NCI-H2171 treated with DMSO at 0.1 percent for 48 hours (cell line): ENCODE results near the gene FHL1.
"Not testable (repeated sequence)": the region's sequence is repeated elsewhere in the genome, so short reads cannot be mapped to it uniquely, and the experiment has no call there.

ENCODE experiments used
- DNase-seq: peaks from one replicate; lab custom pipeline; 2025; lab: John Stamatoyannopoulos, UW

Gene FHL1

DNA sequence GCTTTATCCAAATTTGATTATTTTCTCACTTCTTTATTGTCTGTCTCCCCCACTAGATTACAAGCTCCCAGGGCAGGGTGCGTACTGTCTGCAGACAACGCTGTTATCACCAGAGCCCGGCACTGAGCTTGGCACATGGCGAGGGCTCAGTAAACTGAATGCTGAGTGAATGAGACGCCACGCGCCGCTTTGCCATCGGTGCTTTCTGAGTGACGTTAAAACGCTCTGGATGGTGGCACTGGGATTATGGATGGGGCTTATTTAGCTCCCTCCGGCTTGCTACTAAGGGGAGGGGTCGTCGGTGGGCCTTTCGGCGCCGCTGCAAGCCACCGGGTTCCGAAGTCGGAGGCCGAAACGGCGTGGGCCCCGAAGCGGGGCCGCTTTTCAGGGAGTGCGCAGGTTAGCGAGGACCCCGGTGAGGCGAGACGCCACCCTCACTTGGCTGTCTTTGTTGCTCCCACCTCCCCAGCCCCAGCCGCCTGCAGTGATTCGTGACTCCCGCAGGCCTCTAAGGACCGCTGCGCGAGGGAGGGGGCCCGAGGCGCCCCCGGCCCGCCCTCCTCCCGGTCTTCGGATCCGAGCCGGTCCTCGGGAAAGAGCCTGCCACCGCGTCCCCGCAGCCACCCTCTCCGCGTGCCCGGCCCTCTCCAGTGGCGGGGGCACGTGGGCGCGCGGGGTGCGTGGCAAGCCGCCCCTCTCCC lies 569 bp upstream of the FHL1 start:
- DNase-seq, result peak; percentile 29

DNA sequence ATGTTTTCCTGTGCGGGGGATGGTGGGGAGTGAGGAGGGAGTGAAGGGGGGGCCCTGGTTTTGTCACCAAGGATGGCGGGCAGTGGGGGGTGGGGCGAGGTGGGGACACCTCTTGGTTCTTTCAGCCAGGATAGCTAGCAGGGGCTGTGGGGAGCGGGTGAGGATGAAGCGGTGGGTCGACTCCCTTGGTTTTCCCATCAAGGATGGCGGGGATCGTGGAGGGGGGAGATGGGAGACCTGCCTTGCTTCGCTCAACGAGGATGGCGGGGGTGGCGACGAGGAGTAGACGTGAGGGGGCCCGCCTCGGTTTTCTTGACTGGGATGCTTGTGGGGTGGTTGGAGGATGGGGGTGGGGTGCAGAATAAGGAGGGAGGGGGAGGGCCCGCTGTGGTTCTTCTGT lies 643 bp downstream of the FHL1 start:
- DNase-seq, result no peak

GRCh38 chrX:136148391-136148790 lies 1.1 kb downstream of the FHL1 start:
- no peak for DNase-seq

- no peak for DNase-seq
These were observed 7.7 kb downstream of the FHL1 start for GRCh38 chrX:136154998-136155397.

DNA sequence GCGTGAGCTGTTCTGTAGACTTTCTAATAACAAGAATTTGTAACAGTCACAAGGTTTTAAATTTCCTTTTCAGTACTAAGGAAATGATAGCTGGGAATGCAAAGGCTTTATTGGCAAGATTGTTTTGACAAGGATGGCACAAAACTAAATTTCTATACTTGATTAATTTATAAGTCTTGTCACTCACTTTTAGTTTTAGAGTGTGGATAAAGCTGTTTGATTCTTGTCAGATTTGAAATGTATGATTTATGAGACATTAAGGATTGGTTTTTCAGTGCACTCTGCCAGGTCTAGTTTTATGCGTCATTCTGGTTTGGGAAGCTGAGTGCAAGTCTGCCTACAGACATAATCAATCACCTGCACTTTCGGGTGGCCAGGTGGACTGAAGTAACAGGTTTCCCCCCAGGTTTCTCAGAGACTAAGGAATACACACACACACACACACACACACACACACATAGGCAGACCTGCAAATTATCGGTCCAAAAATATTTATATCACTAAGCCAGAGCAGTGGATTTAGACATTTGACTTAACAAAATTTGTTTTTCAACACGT lies 9.3 kb downstream of the FHL1 start:
- no peak for DNase-seq

DNA sequence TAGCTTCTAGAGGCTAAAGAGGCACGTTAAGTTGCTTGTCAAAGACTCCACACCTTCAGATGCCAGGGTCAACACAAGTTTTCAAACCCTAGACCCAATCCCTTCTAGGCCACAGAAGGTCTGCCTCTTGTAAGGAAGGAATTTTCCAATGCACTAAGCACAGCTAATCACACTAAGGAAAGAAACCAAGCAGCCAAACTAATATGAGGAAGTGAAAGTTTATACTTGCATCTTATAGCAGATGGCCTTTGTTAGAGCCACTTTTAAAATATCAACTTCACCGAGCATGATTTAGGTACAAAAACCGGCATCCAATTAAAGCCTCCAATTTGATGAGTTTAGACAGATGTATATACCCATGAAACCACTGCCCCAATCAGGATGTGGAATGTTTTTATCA lies 9.9 kb downstream of the FHL1 start:
- DNase-seq, result no peak

DNA sequence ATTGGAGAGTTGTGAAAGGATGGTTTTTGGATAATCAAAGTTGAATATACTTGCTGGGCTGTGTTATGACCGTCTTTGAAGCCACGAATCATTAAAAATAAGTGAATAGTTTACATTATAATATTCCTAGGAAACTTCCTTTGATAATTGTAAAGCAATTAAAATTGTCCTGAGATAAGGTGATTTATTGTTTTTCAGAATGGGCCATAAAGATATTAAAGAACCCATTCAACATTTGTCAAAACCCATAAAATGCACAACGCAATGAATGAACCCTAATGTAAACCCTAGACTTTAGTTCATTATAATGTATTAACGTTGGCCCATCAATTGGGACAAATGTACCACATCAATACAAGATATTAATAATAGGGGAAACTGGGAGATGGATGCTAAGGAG lies 11.4 kb downstream of the FHL1 start:
- DNase-seq, result no peak

DNA sequence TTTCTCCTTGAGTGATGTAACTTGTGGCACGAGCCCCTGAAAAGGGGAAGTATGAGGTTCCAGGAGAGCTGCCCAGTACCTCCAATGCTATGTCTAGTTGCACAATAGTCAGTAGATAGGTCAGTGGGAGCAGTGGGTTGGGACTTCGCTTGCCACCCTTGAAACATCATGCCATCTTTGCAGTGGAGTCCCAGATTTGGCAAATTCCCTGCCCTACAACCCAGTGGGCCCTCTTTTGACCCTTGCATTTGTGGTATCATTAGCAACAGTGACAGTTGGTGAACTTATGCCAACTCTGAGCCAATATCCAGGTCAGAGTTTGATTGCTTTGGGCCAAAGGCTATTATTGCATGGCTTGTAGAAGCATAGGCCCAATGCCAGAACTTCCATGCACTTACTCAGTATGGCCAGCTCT lies 12.3 kb downstream of the FHL1 start:
- no peak for DNase-seq

GRCh38 chrX:136162827-136163570 lies 15.7 kb downstream of the FHL1 start:
- peak; percentile 15 for DNase-seq

GRCh38 chrX:136163689-136164088 lies 16.4 kb downstream of the FHL1 start:
- no peak for DNase-seq

DNA sequence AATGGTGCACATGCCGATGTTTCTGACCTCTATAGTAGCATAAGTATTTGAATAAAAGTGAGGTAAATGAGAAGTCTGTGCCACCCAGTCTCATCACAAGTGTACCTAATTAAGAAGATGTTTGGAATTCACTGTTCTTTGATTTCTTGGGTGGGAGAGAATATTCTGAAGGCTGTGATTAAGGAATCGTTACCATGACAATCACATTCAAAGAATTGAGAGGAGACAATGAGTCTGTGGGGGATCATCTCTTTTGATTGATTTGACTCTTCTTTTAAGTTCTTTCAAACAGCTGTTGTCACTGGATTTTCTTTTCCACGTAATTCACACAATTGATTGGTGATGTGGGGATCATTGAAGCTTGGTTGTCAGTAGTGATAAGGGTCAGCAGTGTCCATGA lies 18.1 kb downstream of the FHL1 start:
- DNase-seq, result no peak

- DNase-seq, result no peak
These were observed 19.0 kb downstream of the FHL1 start for GRCh38 chrX:136166221-136166855.

DNA sequence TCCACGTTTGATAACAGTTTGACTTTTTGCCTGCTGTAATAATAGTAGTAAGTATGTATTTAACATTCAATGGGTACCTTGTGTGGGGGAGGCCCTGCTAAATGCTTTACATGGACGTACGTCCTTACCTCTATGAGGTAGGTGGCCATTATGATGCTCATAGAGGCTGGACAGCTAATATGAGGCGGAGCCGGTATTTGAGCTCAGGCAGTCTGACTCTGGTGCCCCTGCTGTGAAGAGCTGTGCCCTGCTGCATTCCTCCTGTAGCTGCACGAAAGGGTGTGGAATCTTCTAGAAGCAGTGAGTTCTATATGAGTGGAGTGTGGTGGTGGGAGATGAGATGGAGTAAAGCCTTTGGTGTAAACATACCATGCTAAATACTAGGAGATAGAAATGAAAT lies 20.7 kb downstream of the FHL1 start:
- DNase-seq, result not testable (repeated sequence)

DNA sequence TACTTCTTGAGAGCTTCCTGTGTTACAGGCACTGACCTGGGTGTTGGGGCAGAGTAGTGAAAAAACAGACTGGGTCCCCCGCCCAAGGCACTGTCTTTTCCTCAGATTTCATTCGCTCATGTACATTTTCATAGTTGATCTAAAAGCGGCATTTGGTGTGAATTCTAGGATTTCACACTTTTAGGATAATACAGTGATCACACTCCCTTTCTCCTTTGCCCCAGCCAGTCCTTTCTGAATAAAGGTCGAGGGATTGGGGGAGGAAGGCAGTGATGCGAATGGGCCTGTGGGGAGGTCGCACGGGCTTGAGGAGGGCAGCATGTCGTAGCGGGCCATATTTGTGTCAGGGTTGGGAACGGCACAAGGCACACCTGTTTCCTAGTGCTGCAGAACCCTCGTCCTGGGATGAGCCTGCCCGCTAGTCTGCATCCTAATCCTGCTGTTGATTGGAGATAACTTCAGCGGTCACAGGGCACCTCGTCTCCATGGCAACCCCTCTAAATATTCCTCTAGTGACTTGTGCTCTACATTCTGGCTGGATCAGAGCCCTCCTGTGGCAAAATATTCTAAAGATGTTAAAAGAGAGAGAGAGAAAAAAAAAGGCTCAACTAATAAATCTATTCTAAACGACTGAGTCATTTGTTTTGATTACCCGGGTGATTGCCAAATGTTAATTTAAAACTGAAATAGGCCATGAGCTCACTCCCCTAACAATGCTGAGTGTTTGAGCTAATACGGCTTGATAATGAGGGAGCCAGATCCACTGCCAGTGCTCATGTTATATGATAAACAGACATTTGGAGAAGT lies 21.8 kb downstream of the FHL1 start:
- peak; percentile 52 for DNase-seq

DNA sequence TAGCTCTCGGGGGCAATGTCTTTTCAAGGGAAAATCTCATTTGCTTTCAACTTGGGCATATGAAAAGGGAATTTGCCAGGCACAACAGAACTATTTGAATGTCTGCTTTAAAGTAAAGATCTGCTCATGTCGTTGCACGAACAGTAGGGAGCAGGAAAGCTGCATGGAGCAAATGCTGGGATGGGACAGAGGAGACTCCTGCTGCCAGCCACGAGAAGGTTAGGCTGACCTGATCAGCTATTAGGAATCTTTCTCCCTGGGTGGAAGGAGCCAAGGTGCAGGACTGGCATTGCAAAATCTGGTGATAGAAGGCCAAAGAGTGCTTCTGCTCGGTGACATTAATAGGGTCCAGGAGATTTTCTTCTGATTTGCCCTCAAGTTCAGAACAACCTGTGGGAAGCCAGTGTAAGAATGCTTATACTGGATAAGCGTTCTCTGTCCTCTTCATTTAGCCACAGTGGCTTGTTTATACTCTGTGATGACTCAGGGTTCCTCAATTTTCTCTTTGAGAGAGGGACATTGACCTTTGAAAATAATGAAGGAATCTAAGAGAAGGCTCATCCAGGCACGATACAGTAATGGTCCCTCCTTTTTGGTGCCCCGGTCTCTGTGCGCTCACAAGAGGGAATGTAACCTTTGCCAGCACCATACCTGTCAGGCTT lies 22.9 kb downstream of the FHL1 start:
- no peak for DNase-seq

DNA sequence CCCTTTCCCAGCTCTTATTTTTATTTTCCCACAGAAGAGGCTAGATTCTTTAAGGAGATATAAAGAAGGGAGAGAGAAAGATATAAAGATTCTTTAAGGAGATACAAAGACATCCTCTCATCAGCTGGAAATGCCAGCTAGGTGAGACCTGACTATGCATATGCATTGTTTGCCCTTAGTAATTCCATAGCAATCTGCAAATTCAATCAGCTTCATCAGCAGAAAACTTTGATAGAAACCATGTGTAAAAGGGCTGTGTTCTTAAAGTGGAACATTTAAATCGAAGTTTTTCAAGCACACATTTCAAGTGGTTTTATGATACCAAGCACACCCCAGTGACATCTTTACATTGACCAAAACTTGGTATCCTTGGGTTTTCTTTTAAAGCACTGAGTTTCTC lies 24.1 kb downstream of the FHL1 start:
- no peak for DNase-seq

GRCh38 chrX:136176399-136176825 lies 29.1 kb downstream of the FHL1 start:
- DNase-seq, result no peak

DNA sequence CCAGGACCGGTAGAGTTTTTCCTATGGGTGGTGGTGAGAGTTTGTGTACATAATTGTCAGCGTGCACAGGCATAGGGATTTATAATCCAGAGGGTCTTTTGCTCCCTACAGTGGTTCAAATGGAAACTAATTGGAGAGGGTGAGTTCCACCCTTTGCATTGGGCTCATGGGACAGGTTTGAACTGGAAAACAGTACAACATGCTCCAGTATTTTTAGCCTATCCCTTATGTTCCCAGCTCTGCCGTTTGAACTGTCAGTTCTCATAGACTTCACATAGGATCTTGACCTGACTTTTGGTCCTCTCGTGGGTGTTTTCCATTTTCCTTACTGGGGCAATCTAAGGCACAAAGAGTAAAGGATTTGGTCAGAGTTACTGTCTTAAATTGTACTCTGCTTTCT lies 31.8 kb downstream of the FHL1 start:
- no peak for DNase-seq

- DNase-seq, result no peak
These were observed 35.1 kb downstream of the FHL1 start for GRCh38 chrX:136182414-136182813.

DNA sequence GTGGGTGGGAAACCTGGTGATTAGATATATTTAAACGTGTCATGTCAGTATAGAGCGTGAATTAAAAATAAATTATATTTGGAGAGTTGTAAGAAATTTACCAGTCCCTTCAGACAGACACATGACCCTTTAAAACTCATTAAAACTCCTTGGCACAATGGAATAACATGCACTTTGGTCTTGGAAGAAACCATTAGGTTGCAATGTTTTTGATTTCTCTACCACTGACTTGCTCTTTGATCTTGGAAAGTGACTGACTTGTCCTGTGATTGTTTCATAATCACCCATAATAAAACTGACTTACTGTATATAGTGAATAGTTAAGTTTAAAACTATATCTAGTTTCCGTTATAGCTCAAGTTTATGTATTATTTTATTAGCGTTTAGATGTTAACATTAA lies 35.8 kb downstream of the FHL1 start:
- DNase-seq, result no peak

- DNase-seq, result no peak
These were observed 36.6 kb downstream of the FHL1 start for GRCh38 chrX:136183917-136184316.
